Measurements from ENCODE around the gene AKAP5.

Gene AKAP5

GRCh38 chr14:64422005-64422404 is 43.3 kb upstream of the AKAP5 start:
- no peak for TF ChIP-seq CTCF (IDR thresholded peaks at IDR 0.05; ENCODE audit: low read depth, low read length)
- no peak for DNase-seq (ENCODE audit: low read depth, low spot score)
- in situ Hi-C loops (cut with HindIII; ENCODE audit: low sequenced_read_pairs) = no loop called here
- H3K4me3 ChIP-seq (ENCODE audit: low read depth, low read length) = no peak overlapping the region

GRCh38 chr14:64422756-64423155 is 42.5 kb upstream of the AKAP5 start:
- no peak for TF ChIP-seq CTCF (IDR thresholded peaks at IDR 0.05; ENCODE audit: low read depth, low read length)
- H3K4me3 ChIP-seq (ENCODE audit: low read depth, low read length) = no peak overlapping the region
- DNase-seq (ENCODE audit: low read depth, low spot score) = no peak
- in situ Hi-C loops (cut with HindIII; ENCODE audit: low sequenced_read_pairs) = no loop called here

GRCh38 chr14:64423987-64424386 is 41.3 kb upstream of the AKAP5 start:
- no peak overlapping the region for H3K4me3 ChIP-seq (ENCODE audit: low read depth, low read length)
- no peak for TF ChIP-seq CTCF (IDR thresholded peaks at IDR 0.05; ENCODE audit: low read depth, low read length)
- in situ Hi-C loops (cut with HindIII; ENCODE audit: low sequenced_read_pairs) = no loop called here
- DNase-seq (ENCODE audit: low read depth, low spot score) = peak; percentile 85

GRCh38 chr14:64434528-64434927 is 30.8 kb upstream of the AKAP5 start:
- DNase-seq (ENCODE audit: low read depth, low spot score) = no peak
- in situ Hi-C loops (cut with HindIII; ENCODE audit: low sequenced_read_pairs) = no loop called here
- no peak for TF ChIP-seq CTCF (IDR thresholded peaks at IDR 0.05; ENCODE audit: low read depth, low read length)
- H3K4me3 ChIP-seq (ENCODE audit: low read depth, low read length) = no peak overlapping the region

GRCh38 chr14:64438181-64438841 is 27.0 kb upstream of the AKAP5 start:
- peak; percentile 94 for DNase-seq (ENCODE audit: low read depth, low spot score)
- in situ Hi-C loops (cut with HindIII; ENCODE audit: low sequenced_read_pairs) = no loop called here
- H3K4me3 ChIP-seq (ENCODE audit: low read depth, low read length) = no peak overlapping the region
- TF ChIP-seq CTCF (IDR thresholded peaks at IDR 0.05; ENCODE audit: low read depth, low read length) = no peak

GRCh38 chr14:64439141-64439540 is 26.2 kb upstream of the AKAP5 start:
- DNase-seq (ENCODE audit: low read depth, low spot score) = no peak
- in situ Hi-C loops (cut with HindIII; ENCODE audit: low sequenced_read_pairs) = no loop called here
- no peak overlapping the region for H3K4me3 ChIP-seq (ENCODE audit: low read depth, low read length)
- no peak for TF ChIP-seq CTCF (IDR thresholded peaks at IDR 0.05; ENCODE audit: low read depth, low read length)

Data from astrocyte of the spinal cord (primary cell).